C4-2B (cell line): ENCODE measurements around the gene MTFR1L.

ENCODE experiments used
- ZFX ChIP-seq: fragments of 450-650 bp; IDR thresholded peaks from 2 replicates; pipeline ENCODE4 v1.6.1; 2017
- TF ChIP-seq, protein P1 (sequence below): fragments of 450-650 bp; conservative IDR thresholded peaks from 2 replicates; pipeline ENCODE4 v1.5.1; 2017; ENCODE audit warnings: mild to moderate bottlenecking

GRCh38 chr1:25774206-25774803 lies 45.4 kb upstream of the MTFR1L start:
- no peak for TF ChIP-seq ZFX
- TF ChIP-seq, protein P1, sequence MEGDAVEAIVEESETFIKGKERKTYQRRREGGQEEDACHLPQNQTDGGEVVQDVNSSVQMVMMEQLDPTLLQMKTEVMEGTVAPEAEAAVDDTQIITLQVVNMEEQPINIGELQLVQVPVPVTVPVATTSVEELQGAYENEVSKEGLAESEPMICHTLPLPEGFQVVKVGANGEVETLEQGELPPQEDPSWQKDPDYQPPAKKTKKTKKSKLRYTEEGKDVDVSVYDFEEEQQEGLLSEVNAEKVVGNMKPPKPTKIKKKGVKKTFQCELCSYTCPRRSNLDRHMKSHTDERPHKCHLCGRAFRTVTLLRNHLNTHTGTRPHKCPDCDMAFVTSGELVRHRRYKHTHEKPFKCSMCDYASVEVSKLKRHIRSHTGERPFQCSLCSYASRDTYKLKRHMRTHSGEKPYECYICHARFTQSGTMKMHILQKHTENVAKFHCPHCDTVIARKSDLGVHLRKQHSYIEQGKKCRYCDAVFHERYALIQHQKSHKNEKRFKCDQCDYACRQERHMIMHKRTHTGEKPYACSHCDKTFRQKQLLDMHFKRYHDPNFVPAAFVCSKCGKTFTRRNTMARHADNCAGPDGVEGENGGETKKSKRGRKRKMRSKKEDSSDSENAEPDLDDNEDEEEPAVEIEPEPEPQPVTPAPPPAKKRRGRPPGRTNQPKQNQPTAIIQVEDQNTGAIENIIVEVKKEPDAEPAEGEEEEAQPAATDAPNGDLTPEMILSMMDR: no peak
